Vein endothelial cell (primary cell): ENCODE results near the gene ACP4. TPM values are rescaled to one million over a fixed set of nuclear protein-coding genes. Genes with fewer than 3 reads are reported as not detected.

Experiments used
- small RNA-seq: library from RNA; depleted of rRNA; stranded (forward); fragments of <200 nt; gene quantifications from one replicate; pipeline ENCODE3, GENCODE V24; 2012
- total RNA-seq: library from RNA; depleted of rRNA; stranded (reverse); fragments of >200 nt; gene quantifications from 2 replicates; pipeline ENCODE4 v1.2.3, GENCODE V29; 2012

ACP4 gene
- not detected in 2 replicates for total RNA-seq

DNA sequence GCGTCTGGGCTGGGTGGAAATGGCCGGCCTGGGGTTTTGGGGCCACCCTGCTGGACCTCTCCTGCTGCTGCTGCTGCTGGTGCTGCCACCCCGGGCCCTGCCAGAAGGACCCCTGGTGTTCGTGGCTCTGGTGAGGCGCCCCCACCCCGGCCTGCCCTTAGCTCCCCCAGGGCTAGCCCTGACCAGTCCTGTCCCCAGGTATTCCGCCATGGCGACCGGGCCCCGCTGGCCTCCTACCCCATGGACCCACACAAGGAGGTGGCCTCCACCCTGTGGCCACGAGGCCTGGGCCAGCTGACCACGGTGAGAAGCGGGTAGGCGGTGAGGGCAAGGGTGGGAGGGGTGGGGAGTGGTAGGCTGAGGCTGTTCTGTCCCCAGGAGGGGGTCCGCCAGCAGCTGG lies at the start of gene ACP4:
Gene ACP4, plus strand, starts transcription at position 20 of the 400 bp plus-strand sequence. Its CDS starts 0 bp downstream, at position 20.

DNA sequence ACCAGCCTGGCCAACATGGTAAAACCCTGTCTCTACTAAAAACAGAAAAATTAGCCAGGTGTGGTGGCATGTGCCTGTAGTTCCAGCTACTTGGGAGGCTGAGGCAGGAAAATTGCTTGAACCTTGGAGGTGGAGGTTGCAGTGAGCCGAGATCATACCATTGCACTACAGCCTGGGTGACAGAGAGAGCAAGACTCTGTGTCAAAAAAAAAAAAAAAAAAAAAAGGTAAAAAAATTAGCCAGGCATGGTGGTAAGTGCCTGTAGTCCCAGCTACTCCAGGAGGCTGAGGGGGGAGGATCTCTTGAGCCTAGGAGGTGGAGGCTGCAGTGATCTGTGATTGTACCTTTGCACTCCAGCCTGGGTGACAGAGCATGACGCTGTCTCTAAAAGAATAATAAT lies 20.1 kb upstream of the ACP4 start, which contains the start of gene GPR32:
Gene GPR32, plus strand, starts transcription at position 301 of the 400 bp plus-strand sequence. CDS start 137 bp downstream, outside the sequence.

GRCh38 chr19:50823389-50824042 lies 33.3 kb downstream of the ACP4 start, which contains the start of gene KLK1:
Gene KLK1 (minus strand): TSS chr19:50823787. CDS start chr19:50823748, 39 bp downstream.

GRCh38 chr19:50833117-50833801 lies 43.0 kb downstream of the ACP4 start, which contains the start of gene KLK15:
Gene KLK15 (minus strand): TSS chr19:50833574. CDS start chr19:50831492, 2,082 bp downstream.

Small RNA genes within 50 kb of the gene (small RNA-seq; reads per million reads assigned to genes)
- gene SNORD88A (48.5 reads per million, percentile 98 among the genes with 10 or more reads in this experiment), gene SNORD88B (not detected), gene SNORD88C (not detected)

Other genes with a start within 250 kb of the ACP4 start
- not detected in 2 replicates for gene LRRC4B, start 222.0 kb upstream of the ACP4 start, total RNA-seq
- not detected in 2 replicates for gene SYT3, start 150.5 kb upstream of the ACP4 start, total RNA-seq
- gene C19orf81, start 141.0 kb upstream of the ACP4 start, total RNA-seq = not detected in 2 replicates
- 0.57 and 0.98 TPM in 2 replicates for gene SHANK1, start 70.6 kb upstream of the ACP4 start, total RNA-seq
- gene CLEC11A, start 67.1 kb upstream of the ACP4 start, total RNA-seq = 3.9 and 4.7 TPM in 2 replicates
- not detected in 2 replicates for gene GPR32, start 20.0 kb upstream of the ACP4 start, total RNA-seq
- gene KLK1, start 33.4 kb downstream of the ACP4 start, total RNA-seq = not detected in 2 replicates
- not detected in 2 replicates for gene KLK15, start 43.2 kb downstream of the ACP4 start, total RNA-seq
- gene KLK3, start 64.5 kb downstream of the ACP4 start, total RNA-seq = not detected in 2 replicates
- gene KLK2, start 83.0 kb downstream of the ACP4 start, total RNA-seq = not detected in 2 replicates
- not detected in 2 replicates for gene KLK4, start 121.0 kb downstream of the ACP4 start, total RNA-seq
- not detected in 2 replicates for gene KLK5, start 162.6 kb downstream of the ACP4 start, total RNA-seq
- 0.29 TPM in 1 of 2 replicates, not detected in the other for gene KLK6, start 179.2 kb downstream of the ACP4 start, total RNA-seq
- gene KLK7, start 193.5 kb downstream of the ACP4 start, total RNA-seq = not detected in 2 replicates
- gene KLK8, start 211.2 kb downstream of the ACP4 start, total RNA-seq = not detected in 2 replicates
- not detected in 2 replicates for gene KLK10, start 229.3 kb downstream of the ACP4 start, total RNA-seq
- gene KLK11, start 236.2 kb downstream of the ACP4 start, total RNA-seq = not detected in 2 replicates
- not detected in 2 replicates for gene KLK12, start 244.6 kb downstream of the ACP4 start, total RNA-seq